ENCODE data around the gene FFAR3. TPM values are rescaled to one million over a fixed set of nuclear protein-coding genes. Genes with fewer than 3 reads are reported as not detected.

FFAR3 gene
- polyA plus RNA-seq, 1 donor (not counting 4 experiments of a cell fraction or from before 2014, with no cell fraction given), result not detected

DNA sequence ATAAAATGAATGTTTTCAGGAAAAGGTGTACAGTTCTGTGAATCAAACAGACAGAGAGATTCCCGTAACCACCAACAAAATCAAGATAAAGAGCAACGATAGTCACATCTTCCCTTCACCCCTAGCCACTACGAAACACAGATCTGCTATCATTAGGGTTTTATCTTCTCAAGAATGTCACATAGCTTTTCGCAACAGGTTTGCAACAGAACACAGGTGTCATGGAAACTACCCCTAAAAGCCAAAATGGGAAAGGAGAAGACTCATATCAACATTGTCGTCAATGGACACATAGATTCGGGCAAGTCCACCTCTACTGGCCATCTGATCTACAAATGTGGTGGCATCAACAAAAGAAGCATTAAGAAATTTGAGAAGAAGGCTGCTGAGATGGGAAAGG is 23.7 kb downstream of the FFAR3 start:
- Histone ChIP-seq H3K9ac (ENCODE audit: control insufficient read depth, extremely low read depth, insufficient read depth, low read length) (no peak overlapping the region), H3K79me2 (ENCODE audit: control insufficient read depth, insufficient read depth, low read length) (no peaks in the 10 kb centered on the region), H3K27me3 (ENCODE audit: control insufficient read depth, extremely low read depth, insufficient read depth, low read length) (no peaks in the 10 kb centered on the region), H3K9me1 (ENCODE audit: control insufficient read depth, extremely low read depth, insufficient read depth, low read length) (no peaks in the 10 kb centered on the region), H3K9me3 (ENCODE audit: control insufficient read depth, low read depth, low read length) (peaks cover 3% of the 10 kb centered on the region), H4K20me1 (ENCODE audit: control insufficient read depth, extremely low read depth, insufficient read depth, low read length) (no peaks in the 10 kb centered on the region), H3K4me1 (ENCODE audit: control insufficient read depth, extremely low read depth, insufficient read depth, low read length) (no peaks in the 10 kb centered on the region), H3K4me2 (ENCODE audit: control insufficient read depth, extremely low read depth, insufficient read depth, low read depth, low read length) (no peak overlapping the region), H3K27ac (ENCODE audit: control insufficient read depth, insufficient read depth, low read length) (no peak overlapping the region), H3K36me3 (ENCODE audit: control insufficient read depth in 2 of 2, extremely low read depth in 1 of 2, insufficient read depth in 2 of 2, low read length in 2 of 2) (no peaks in the 10 kb centered on the region), H3K4me3 (ENCODE audit: control insufficient read depth in 2 of 3, extremely low read depth in 1 of 3, insufficient read depth in 2 of 3, low read depth in 1 of 3, low read length in 3 of 3) (no peak overlapping the region), H2AFZ (ENCODE audit: control insufficient read depth, low read length) (no peak overlapping the region)
- dilution Hi-C loops (cut with MboI; ENCODE audit: extremely low pct_ligation_motif_present, low sequenced_read_pairs), result no loop called here
- no peak for DNase-seq (ENCODE audit: low read depth, low spot score)
- TF ChIP-seq EZH2 (IDR thresholded peaks at IDR 0.05; ENCODE audit: low read length) (no peak), CTCF (optimal IDR thresholded peaks at IDR 0.05 in 1 of 3, IDR thresholded peaks at IDR 0.05 in 1 of 3, conservative IDR thresholded peaks at IDR 0.05 in 1 of 3; ENCODE audit: extremely low read depth in 1 of 3, insufficient read depth in 2 of 3, low read length in 3 of 3) (no peak)
- FAIRE-seq, result no peak

GRCh38 chr19:35383536-35383935 is 25.3 kb downstream of the FFAR3 start:
- Histone ChIP-seq H3K9ac (ENCODE audit: control insufficient read depth, extremely low read depth, insufficient read depth, low read length) (no peak overlapping the region), H3K79me2 (ENCODE audit: control insufficient read depth, insufficient read depth, low read length) (no peaks in the 10 kb centered on the region), H3K4me2 (ENCODE audit: control insufficient read depth, extremely low read depth, insufficient read depth, low read depth, low read length) (no peak overlapping the region), H4K20me1 (ENCODE audit: control insufficient read depth, extremely low read depth, insufficient read depth, low read length) (no peaks in the 10 kb centered on the region), H3K27ac (ENCODE audit: control insufficient read depth, insufficient read depth, low read length) (no peak overlapping the region), H3K9me1 (ENCODE audit: control insufficient read depth, extremely low read depth, insufficient read depth, low read length) (no peaks in the 10 kb centered on the region), H3K36me3 (ENCODE audit: control insufficient read depth in 2 of 2, extremely low read depth in 1 of 2, insufficient read depth in 2 of 2, low read length in 2 of 2) (no peaks in the 10 kb centered on the region), H3K4me1 (ENCODE audit: control insufficient read depth, extremely low read depth, insufficient read depth, low read length) (no peaks in the 10 kb centered on the region), H3K9me3 (ENCODE audit: control insufficient read depth, low read depth, low read length) (peaks cover 3% of the 10 kb centered on the region), H3K4me3 (ENCODE audit: control insufficient read depth in 2 of 3, extremely low read depth in 1 of 3, insufficient read depth in 2 of 3, low read depth in 1 of 3, low read length in 3 of 3) (no peak overlapping the region), H3K27me3 (ENCODE audit: control insufficient read depth, extremely low read depth, insufficient read depth, low read length) (no peaks in the 10 kb centered on the region), H2AFZ (ENCODE audit: control insufficient read depth, low read length) (no peak overlapping the region)
- DNase-seq (ENCODE audit: low read depth, low spot score) (no peak), FAIRE-seq (no peak)
- dilution Hi-C loops (cut with MboI; ENCODE audit: extremely low pct_ligation_motif_present, low sequenced_read_pairs), result no loop called here
- TF ChIP-seq CTCF (optimal IDR thresholded peaks at IDR 0.05 in 1 of 3, IDR thresholded peaks at IDR 0.05 in 1 of 3, conservative IDR thresholded peaks at IDR 0.05 in 1 of 3; ENCODE audit: extremely low read depth in 1 of 3, insufficient read depth in 2 of 3, low read length in 3 of 3) (no peak), EZH2 (IDR thresholded peaks at IDR 0.05; ENCODE audit: low read length) (no peak)
